ENCODE measurements around the gene ARHGAP26.

ARHGAP26 gene

DNA sequence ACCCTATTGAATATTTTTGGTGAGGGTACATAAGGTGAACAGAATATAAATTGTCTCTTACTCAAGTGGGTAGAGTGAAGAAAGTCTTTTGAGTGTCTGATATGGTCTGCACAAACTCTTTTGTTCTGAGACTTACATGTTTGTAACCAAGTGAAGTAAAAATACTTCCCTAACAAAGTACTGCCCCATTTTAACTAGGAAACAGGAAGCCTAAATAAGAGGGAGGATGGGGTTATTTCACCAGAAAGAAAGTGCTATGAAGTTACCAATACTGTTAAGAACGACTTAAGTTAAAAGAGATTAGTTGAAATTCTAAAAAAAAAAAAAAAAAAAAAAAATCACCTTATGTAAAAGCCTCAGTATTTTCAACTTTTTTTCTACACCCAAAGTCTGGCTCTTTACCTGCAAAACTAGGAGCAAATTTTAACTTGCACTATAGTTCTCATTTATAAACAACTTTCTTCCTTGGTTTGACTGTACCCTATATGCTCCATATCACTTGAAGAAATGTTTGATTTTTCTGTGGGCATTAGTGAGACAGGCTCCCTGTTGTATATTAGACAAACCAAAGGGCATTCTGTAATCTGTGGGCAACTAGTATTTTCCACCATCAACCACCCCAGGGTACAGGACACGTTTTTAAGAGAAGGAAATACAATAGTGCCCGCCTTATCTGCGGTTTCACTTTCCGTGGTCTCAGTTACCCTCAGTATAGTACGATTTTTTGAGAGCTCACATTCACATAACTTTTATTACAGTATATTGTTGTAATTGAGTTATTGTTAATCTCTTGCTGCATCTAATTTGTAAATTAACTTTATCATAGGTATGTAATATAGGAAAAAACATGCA lies 505.6 kb downstream of the ARHGAP26 start:
- no peak for DNase-seq (ENCODE audit: low spot score)

DNA sequence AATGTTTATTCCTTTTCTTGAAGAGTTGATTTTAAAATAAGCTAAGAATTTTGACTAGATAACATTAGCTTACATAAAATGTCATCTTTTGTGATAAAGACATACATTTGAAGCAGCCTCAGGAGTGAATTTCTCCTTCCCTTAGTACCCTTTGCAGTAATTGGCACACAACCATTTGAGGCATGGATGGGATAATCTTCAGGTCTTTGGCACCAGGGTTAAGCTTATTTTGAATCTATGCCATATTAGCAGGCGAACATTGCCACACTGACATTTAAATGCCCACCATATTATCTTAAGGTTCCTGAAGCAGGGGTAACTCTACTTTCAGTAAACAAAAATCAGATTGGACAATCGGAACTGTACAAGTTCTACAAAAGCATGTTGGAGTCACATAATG lies 507.4 kb downstream of the ARHGAP26 start:
- no peak for DNase-seq (ENCODE audit: low spot score)

Data from hematopoietic multipotent progenitor cell treated with erythropoietin and hydrocortisone succinate and interleukin-3 and kit ligand, for 17 days (in vitro differentiated cells).